GM18907 (cell line): ENCODE results near the gene ALK.
A peak's percentile ranks its signal among the peaks of the same experiment; 100 is the strongest.

Source experiments
- ATAC-seq: cut with Tn5 transposase; IDR thresholded peaks from one replicate; pipeline ENCODE4 v1.9.1; 2021; ENCODE audit warnings: mild to moderate bottlenecking, moderate library complexity; ENCODE audit not compliant: unreplicated experiment

The ALK gene

GRCh38 chr2:29583548-29584156, 337.7 kb downstream of the ALK start:
- ATAC-seq: no peak

DNA sequence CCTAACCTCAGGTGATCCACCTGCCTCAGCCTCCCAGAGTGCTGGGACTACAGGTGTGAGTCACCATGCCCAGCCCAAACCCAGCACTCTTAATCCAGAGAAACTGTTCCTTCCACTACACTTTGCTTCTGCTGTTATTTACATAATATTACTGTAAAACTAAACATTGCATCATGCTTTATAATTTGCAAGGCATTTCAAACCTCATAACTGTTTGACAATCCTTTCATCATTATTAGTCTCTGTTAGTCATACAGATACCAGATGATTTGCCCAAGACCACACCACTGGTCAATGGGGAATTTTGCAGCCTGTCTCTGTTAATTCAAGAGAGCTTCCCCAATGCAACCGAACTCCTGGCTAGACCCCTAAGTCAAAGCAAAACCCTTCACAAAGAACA, 338.3 kb downstream of the ALK start:
- ATAC-seq: peak; percentile 82

- no peak for ATAC-seq
These were observed 339.3 kb downstream of the ALK start for GRCh38 chr2:29582062-29582461.

GRCh38 chr2:29580223-29580622, 341.2 kb downstream of the ALK start:
- no peak for ATAC-seq

DNA sequence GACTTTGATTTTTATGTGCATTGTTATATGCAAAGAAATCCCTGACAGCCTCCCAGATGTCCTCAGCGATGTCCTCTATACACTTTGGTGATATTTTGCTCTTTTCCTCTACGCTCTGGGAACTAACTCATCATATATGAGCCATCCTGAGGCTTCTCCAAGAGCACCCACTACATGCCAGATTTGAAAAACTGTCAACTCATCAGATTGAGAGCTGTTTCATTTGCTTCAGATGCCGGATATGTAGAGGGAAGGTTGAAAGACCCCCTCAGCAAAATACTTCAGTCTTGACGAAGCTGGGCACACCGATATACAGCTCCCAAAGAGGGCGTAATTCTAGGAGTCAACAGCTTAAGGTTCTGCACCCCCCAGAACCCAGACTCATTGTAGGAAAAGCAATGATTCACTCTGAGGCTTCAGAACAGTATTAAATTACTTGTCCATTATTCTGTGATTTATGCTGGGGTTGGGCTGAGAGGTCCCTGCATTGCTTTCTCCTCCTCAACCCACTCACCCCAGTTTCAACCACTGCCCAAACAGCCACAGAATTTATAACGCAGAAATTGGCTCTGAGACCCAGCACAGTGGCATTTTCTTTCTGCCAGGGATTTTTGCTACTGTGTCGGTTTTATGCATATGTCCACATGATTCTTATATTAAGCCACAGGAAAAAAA, 341.8 kb downstream of the ALK start:
- no peak for ATAC-seq

DNA sequence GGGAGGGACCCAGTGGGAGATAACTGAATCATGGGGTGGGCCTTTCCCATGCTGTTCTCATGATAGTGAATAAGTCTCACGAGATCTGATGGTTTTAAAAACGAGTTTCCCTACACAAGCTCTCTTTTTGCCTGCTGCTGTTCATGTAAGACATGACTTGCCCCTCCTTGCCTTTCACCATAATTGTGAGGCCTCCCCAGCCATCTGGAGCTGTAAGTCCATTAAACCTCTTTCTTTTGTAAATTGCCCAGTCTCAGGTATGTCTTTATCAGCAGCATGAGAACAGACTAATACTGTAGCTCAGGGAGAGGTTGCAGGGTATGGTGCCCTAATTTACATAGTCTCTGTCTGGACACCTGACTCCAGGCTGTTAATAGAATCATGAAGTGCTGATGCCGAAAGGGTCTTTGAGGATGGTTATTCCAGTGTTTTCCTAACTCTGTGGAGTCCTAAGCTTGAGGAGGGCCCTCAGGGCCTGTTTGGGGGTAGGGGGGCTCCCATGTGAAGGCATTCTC, 343.2 kb downstream of the ALK start:
- no peak for ATAC-seq

DNA sequence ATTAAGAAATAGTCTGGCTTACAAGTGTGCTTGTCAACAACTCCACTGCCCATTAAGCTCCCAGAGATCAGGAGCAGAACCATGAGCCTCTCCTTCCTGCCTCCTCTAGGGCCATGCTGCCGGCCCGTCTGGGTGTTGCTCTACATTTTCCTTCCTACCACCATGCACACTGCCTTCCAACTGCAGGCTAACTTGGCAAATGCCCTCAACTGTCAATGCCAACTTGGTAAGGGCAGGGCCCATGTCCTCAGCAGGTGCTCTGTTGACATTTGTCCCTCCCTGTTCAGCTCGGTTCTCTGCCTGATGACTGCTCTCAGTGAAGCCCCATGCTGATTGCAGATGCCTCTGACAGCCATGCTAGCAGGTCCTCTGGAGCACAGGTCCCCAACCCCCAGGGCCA, 345.2 kb downstream of the ALK start:
- ATAC-seq: no peak

DNA sequence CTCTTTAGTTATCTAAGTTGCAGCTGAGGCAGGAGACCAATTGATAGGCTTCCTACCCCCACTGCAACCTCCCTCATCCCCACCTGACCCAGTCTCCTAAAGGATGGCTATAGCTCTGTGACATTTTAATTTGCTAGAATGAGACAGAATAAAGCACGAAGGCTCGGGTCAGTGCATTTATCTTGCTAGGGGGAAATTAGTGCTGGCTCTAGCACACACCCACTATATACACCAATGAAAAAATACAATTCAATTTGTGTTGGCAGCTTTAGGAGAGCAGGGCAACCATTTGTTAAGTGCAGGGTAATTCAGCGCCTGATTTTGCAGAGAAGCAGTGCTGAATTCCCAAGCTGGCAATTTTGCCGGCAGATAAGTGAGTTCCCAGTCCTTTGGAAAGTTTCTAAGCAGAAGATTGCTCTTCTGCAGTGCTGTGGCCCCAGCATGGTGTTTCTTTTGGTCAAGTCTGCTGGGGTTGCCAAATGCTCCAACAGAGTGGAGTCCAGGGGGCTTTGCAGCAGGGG, 346.0 kb downstream of the ALK start:
- ATAC-seq: no peak

GRCh38 chr2:29573612-29574011, 347.8 kb downstream of the ALK start:
- no peak for ATAC-seq

- no peak for ATAC-seq
These were observed 348.2 kb downstream of the ALK start for GRCh38 chr2:29573147-29573546.

DNA sequence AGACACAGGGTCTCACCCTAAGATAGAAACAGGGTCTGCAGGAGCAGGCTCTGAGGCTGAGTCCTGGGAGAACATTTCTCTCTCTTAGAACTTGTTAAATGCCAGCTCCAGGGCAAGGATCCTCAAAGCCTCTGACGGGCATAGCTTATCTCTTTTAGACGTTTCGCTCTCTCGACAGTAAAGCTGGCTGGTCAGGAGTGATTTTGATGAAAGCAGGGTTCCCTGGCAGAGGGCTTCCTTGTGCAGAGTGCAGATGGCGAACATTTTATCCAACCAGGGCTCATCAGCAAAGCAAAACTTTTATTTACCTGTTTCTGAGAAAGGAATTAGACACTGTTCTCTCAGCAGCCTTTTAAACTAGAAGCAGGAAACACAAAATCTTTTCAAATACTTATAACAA, 350.8 kb downstream of the ALK start:
- no peak for ATAC-seq

DNA sequence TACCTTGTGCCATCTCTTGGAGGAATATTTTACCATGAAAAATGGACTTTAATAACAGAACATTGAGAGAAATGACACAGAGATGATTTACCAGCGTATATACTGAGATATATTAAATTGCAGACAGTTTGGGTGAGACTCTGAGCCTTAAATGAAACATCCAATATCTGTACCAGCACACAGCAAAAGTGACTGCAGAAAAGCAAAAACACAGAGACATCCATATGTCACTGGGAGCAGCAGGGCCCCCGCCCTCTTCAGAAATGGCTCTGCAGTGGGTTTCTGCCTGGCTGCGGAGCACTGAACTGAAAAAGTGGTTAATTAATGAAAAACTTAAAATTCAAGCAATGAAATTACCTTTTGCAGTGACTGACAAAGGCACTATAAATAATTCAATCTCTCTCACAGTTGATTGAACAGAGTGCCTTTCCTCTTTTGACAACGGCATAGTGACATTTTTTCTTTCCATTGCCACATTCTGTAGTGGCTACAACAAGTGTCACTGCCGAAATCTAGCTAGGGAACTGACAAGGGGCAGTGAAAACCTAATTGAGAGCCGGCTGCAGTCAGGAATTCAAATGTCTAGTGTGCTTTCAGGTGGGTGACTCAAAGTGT, 353.4 kb downstream of the ALK start:
- ATAC-seq: no peak

DNA sequence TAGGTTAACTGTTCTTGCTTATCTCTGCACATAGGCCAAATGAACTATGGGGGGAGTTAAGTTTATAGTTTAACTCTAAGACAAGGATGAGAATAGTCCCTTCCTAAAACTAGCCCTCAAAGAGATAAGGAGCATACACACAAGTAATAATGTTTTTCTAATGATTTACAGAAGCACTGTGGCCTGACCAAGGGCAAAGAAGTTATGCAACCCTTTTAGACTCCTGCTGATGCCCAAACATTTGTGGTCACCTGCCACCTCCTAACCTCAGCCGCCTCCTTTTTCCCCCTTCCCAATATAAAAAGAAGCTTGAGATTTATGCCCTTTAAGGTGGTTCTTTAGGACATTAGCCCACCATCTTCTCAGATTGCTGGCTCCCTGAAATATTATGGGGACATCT, 357.7 kb downstream of the ALK start:
- no peak for ATAC-seq

DNA sequence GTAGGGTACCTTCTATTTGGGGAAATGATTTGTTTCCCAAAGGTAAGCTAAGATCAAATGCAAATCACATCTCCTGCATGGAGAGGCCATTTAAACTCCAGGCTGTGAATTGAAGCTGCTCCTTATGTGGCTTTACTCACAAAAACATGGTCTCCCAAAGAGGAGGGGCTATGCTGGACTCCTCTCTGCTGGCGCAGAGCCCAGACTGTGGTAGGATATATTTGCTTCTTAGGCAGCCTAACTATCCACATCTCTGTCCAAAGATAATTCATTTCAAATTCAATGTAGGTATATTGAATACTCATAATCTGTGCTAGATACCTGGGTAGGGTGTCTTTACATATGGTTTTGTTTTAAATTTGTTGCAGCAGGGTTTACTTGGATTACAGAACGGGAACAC, 358.5 kb downstream of the ALK start:
- ATAC-seq: no peak

- ATAC-seq: no peak
These were observed 359.1 kb downstream of the ALK start for GRCh38 chr2:29562319-29562718.

DNA sequence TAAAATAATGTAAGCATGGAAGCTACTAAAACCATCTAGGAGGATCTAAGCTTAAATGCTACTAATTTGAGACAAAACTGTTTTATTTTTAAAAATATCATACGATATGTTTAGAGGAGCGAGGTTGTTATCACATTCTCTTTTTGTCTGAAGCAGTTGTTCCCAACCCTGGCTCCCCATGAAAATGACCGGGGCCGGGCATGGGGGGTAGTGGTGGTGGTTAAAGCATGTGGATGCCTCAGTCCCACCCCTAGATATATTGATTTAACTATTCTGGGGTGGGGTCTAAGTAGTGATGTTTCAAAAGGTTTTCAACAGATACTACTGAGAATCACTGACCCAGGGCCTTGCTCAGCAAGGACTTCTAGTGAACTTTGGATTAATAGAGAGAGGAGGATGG, 359.8 kb downstream of the ALK start:
- ATAC-seq: no peak

DNA sequence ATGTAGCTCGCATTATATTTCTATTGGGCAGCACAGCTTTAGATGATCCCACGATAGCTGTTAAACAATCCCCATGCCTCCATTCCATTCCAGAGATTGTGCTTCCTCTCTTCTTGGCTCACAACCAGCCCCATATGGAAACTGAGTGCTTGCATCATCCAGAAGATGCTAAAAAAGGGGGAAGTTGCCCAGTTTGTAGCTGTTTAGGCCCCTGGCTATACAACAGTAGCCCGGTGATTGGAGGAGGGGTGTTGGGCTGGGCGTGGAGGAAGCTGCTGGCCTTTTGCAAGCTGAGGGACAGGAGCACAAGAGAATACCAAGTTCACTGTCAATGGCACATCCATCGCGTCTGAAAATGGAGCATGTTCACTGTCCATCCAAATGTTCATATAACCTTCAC, 360.2 kb downstream of the ALK start:
- ATAC-seq: no peak

GRCh38 chr2:29560566-29560965, 360.8 kb downstream of the ALK start:
- no peak for ATAC-seq

DNA sequence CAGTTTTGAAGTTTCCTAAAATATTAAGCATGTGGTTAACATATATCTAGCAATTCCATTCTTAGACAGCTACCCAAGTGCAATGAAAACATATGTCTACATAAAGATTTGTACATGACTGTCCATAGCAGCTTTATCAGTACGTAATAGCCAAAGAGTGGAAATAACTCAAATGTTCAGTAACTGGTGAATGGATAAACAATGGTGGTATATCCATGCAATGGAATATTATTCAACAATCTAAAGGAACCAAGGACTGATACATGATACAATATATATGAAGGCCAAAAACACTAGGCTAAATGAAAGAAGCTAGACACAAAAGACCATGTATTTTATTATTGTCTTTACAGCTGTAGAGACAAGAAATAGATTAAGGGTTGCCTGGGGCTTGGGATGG, 361.4 kb downstream of the ALK start:
- ATAC-seq: no peak

GRCh38 chr2:29559578-29559977, 361.8 kb downstream of the ALK start:
- no peak for ATAC-seq

- ATAC-seq: no peak
These were observed 363.3 kb downstream of the ALK start for GRCh38 chr2:29558097-29558496.

DNA sequence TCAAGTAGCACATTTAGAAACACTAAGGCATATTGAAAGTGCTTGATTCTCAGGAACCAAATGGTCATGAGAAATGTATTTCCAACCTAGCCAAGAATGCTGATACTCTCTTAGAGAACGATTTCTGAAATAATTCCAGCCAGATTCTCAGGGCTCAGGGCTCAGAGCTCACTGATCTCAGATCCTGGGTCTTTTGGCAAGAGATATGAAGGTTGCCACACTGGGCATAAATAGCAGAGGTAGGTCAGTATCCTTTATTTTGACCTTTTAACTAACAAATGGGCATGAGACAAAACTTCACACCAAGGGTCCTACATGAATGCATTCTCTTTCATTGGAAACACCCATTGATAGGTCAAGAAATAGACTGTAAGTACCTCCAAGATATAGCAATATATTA, 364.1 kb downstream of the ALK start:
- no peak for ATAC-seq
